ENCODE measurements around the gene WASHC4.
"Not testable (repeated sequence)": the region's sequence is repeated elsewhere in the genome, so short reads cannot be mapped to it uniquely, and the experiment has no call there.

The WASHC4 gene

DNA sequence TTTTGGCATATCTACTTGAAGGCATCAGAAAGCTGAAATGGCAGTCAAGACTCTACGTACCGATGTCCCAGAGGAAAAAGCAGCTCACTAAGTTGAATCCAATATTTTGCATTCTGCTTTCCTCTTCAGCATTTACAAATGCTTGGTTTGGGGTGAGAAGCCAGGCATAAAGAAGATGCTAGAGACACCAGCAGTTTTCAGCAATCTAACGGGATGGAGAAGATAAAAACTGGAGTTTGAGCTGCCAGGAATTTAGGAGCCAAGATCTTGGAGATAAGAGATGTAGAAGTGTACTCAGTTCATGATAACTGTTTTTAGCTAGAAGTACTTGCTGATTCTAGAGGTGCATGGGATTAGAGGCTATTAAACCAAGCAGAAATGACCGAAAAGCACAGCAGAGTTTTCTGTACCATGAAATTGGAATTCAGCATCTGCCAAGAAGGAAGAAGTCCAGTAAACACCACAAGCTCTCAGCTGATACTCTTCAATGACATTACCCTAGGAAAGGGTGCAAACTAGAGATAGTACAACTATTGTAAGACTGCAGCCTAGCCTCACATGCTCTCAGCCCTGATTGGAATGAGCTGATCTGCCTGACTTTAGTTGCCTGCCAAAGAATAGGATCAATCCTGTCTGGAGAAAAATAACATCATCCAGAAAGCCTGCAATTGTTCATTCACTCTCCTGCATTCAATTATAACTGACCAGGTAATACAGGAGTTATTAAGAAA, 15.9 kb upstream of the WASHC4 start:
- no peak for DNase-seq

DNA sequence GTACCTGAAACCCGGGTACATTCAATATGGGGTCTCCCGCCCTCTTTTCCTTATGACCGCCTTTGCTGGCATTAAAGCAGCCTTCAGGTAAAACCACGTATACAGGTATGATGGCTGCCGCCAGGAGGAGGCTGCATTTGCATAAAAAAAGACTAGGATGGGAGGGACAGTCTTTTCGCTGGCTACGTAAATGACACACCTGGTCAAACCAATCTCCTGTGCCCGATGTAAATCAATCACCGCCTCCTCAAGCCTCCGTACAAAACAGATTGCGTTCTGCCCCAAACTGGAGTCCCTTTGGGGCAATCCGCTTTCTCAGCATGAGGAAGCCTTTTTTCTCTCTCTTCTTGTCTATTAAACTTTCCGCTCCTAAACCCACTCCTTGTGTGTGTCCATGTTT, 15.2 kb upstream of the WASHC4 start:
- no peak for DNase-seq

DNA sequence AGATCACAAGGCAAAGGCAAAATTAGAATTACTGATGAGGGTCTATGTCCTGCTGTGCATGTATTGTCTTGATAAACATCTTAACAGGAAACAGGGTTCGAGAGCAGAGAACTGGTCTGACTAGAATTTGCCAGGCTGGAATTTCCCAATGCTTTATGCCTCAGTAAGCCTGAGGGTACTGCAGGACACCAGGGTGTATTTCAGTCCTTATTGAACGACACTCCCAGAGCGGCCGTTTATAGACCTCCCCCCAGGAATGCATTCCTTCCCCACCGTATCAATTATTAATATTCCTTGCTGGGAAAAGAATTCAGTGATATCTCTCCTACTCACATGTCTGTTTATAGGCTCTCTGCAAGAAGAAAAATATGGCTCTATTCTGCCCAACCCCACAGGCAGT, 12.2 kb upstream of the WASHC4 start:
- not testable (repeated sequence) for DNase-seq

DNA sequence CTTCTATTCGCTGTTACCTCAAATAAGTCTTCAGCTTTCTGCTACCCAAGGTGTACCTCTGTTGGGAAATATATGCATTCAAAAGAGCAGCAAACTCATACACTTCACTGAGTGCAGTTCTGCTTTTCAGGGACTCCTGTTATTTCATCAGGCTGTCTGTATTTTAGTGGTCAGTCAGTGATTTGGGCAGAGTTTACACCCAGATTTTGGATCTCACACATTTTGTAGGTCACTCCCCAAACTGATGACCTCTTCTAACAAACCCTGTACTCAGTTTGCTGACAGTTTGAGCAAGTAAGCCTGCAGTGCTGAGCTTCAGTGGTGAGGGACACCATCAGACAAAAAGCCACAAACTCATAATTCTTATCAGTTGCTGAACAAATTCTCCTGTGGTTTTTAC, 8.2 kb upstream of the WASHC4 start:
- peak; percentile 21 for DNase-seq

DNA sequence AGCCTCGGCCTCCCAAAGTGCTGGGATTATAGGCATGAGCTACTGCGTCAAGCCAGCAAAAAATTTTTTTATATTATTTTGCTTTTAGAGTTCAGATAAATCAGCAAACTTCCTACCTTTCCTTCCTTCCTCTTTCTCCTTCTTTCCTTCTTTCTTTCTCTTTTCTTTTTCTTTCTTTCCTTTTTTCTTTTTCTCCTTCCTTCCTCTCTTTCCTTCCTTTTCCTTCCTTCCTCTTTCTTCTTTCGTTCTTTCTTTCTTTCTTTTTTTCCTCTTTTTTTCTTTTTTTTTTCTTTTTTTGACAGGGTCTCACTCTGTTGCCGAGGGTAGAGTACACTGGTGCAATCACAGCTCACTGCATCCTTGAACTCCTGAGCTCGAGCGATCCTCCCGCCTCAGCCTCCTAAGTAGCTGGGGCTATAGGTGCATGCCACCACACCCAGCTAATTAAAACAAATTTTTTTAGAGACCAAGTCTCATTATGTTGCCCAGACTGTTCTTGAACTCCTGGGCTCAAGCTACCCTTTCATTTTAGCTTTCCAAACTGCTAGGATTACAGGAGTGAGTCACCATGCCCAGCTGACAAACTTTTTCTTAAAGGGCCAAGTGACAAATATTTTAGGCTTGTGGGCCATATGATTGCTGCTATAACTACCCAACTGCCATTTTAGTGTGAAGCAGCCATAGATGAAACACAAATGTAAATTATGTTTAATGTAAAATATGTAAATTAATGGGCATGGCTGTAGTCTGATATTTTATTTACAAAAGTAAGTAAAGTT, 7.1 kb upstream of the WASHC4 start:
- DNase-seq = peak; percentile 57

DNA sequence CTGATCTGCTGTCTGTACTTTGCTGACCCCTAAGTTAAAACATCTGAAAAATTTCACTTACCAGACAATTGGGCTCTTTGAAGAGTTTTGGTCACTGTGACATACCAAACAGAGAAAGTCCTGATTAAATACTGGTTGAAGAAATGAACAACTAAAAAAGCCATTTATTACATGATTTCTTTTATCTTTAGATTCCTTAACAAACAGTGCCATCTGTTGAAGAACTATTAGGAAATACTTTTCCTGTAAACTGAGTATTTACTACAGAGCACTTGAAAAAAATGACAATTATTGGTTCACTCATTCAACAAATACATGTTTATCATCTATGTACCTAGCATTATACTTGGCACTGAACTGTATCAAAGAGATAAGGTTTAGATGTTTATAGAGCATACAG, 6.5 kb upstream of the WASHC4 start:
- DNase-seq = peak; percentile 12

DNA sequence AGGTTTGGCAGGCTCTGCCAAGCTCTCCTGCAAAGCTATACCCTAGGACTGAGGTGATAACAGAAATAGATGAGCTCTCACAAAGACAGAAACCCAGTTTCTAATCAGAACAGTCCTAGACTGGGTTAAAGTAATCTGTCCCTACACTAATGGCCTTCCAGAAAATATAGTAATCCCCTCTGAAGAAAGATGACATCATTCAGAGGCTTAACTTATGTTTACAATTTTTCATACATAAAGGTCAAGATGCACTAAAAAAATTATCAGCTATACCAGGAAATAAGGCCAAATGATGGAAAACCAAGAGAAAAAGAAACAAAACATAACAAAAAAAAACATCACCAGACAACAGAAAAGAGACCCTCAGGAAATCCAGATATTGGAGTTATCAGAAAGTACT, 4.9 kb upstream of the WASHC4 start:
- DNase-seq = no peak

DNA sequence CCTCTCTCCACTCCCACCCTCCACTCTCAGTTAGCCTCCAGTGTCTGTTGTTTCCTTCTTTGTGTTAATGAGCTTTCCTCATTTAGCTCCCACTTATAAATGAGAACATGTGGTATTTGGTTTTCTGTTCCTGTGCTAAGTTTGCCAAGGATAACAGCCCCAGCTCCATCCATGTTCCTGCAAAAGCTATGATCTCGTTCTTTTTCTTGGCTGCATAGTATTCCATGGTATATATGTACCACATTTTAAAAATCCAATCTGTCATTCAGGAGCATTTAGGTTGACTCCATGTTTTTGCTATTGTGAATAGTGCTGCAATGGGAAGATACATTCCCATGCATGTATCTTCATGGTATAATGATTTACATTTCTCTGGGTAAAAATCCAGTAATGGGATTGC, 2.8 kb upstream of the WASHC4 start:
- DNase-seq = no peak

DNA sequence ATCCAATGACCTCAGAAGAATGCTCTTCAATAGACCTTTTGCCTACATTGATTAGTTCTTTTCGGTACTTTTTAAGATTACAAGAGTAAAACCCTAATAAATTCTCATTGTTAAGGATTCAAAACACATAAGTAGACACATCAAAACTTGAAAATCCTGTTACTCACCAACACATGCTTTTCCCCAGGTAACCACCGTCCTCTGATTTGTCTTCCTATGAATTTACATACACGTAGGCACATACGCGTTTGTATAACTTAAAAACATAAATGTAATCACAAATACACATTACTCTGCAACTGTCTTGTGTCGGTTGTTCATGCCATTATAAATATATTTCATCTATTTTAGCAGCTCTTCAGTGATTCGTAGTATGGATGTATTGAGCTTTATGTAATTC, 910 bp upstream of the WASHC4 start:
- no peak for DNase-seq

DNA sequence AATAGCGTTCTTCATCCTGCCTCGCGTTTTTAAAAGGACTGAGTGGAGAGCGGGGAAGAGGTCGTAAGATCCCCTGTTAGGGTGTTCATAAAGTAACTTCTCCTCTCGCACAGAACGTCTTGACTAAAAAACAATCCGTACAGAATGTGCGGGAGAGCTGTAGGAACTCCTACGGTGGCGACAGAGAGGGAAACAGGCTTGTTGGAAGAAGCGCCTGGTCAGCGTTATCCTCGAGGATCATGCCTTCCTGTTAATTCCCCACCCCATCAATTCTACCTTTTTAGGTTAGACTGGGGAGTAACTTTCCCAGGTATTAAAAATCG, 399 bp upstream of the WASHC4 start:
- DNase-seq = no peak

DNA sequence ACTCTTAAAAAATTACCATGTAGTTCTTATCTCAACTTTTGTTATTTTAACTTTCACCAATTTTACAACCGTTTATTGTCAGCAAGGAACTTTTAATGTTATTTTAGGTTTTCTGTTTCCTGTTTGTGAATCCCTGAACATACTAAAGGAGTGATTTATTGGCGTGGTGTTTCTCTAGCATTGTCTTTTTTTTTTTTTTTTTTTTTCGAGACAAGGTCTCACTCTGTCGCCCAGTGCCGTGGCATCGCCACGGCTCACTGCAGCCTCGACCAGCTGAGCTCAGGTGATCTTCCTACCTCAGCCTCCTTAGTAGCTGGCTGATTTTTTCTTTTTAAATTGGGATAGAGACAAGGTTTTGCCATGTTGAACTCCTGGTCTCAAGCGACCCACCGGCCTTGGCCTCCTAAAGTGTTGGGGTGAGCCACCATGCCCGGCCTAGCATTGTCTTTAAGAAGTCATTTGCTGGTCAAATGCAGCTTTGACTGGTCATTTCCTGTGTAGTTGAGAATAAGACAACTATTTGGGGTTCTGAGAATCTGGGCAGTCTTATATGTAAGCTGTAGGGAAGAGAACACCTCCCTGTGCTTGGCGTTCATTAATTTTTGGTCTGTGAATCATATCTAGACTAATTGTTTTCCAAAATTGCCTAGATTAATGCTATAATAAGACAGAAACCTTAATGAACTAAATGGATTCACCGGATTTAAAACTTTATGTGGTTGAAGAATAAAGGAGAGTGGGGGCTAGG, 2.1 kb downstream of the WASHC4 start:
- peak; percentile 15 for DNase-seq

DNA sequence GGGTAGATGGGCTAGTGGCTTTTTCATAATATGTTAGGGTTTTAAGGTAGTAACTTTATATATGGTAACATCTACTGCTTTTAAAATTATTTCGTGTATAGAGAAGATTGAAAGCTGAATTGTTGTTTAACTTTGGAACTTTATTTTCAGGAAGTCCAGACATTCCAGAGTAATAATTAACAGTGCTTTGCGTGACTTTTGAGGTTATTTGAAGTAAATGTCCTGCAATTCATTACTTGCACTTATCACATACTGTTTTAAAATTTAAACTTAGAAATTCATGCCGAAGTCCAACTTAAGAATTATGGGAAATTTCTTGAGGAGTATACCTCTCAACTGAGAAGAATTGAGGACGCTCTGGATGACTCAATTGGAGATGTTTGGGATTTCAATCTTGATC, 3.3 kb downstream of the WASHC4 start:
- DNase-seq = no peak

DNA sequence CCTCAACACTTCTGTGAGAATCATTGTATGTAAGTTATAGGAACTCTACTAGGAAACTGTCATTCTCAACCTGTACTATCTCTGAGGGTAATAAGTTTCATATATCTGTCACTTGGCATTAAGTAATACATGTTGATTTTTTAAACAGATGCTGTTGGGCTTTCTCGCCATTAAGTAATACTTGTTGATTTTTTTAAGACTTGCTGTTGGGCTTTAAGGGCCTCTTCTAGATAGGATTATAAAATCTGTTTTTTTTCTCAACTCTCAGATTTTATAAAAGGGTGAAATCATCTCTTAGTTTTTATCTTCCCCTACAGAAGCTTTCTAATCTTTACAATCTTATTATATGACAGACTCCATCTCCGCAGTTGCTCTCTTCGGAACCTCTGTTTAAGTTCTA, 5.6 kb downstream of the WASHC4 start:
- no peak for DNase-seq

DNA sequence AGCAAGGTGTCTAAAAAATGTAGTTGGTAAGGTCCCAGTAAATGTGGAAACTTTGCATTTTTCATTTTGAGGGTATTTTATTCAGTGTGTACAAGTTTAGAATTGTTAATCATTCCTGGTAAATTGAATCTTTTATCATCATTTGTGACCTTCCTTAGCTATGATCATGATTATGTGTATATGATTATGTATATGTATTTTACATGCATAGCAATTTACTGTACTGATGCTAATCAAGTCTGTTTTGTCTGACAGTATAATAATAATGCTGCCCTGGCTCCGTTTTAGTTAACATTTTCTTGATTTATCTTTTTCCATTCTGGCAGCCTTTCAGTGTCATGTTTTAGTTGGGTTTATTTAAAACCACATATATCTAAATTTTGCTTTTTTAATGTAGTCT, 9.4 kb downstream of the WASHC4 start:
- no peak for DNase-seq

DNA sequence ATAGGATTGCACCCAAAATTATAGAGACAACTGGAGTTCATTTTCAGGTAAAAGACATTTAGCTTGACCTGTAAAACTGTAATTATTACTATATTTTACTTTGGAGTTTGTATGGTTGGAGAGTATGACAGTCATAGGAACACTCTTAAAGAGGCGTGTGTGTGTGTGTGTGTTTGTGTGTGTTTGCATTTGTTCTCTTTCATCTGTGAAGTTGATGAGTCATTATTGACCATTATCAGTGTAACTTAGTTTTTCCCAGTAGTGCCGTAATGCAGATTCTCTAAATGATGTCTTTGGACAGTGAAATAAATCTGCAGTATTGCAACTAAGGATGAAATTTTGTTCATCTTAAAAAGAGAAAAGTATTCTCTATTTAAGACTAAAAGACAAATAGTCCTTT, 13.0 kb downstream of the WASHC4 start:
- no peak for DNase-seq

DNA sequence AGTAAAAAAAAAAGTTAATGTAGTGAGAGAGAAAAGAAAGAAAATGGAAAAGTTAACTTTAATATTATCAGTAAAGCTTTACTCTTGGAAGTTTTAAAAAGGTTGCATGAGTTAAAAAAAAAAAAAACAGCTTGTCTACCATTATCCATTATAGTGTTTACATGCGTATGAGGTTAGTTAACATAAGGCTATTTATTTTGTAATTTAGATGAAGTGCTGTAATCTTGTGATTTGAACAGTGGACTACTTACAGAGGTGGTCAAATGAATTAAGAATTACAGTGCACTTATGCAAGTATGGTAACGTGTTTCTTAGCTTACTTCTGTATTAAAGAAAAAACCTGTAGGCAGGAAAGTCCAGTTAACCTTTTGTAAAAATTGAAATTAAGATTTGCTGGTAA, 30.7 kb downstream of the WASHC4 start:
- DNase-seq = no peak

DNA sequence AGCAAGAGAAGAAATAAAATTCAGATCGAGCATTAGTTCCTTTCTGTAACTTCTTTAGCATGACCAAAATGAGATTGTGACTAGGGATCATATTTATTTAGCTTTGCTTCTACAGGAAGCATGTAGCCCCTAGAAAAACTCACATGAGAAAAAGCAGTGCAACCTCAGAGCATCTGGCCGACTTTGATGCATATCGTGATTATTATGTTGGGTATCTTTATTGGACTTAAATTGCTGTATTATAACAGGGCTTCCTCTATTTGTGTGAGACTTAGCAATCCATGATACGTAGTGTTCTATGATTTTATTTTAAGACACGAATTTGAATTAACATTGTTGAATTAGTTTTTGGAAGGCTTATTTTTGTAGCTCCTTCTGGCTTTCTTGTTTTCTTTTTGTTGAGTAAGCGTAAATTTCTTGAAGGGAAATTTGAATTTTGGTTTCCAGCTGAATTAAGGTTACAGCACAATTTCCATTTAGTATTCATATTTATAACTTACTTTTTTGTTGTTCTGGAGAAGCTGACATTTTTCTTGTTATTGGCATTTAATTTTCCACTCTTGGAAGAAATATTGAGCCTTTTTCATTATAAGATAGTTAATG, 33.9 kb downstream of the WASHC4 start:
- DNase-seq = no peak

DNA sequence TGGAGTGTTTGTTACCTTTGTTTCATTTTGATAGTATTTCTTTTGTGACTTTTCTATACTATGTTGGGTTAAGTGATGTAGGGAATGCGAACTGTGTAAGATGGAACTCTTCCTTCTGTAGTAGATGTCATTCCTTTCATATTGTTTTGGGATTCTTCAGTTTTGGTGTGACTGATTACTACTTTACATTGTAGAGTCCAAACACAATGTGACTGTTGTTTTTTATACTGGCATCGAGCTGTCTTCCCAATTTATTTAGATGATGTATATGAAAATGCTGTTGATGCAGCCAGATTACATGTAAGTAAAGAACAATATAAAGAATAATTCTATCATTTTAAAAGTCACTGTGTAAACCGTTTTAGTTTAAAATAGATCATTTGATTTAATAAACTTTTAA, 34.7 kb downstream of the WASHC4 start:
- DNase-seq = no peak

DNA sequence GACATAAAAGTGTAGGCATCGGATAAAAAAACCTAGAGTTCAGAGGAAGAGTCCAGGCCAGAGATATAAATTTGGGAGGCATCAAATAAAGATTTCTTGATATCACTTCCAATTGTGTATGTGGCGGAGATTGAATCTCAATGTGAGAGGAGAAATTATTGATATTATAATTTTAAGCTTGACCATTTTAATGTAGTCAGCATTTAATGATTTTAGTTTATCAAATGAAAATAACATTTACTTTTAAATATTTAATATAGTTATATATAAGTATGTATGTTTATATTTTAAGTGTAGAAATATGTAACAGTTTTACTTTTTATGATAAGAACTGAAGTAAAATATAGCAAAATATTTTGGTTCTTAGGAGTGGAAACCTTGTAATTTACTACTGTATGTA, 48.7 kb downstream of the WASHC4 start:
- no peak for DNase-seq

DNA sequence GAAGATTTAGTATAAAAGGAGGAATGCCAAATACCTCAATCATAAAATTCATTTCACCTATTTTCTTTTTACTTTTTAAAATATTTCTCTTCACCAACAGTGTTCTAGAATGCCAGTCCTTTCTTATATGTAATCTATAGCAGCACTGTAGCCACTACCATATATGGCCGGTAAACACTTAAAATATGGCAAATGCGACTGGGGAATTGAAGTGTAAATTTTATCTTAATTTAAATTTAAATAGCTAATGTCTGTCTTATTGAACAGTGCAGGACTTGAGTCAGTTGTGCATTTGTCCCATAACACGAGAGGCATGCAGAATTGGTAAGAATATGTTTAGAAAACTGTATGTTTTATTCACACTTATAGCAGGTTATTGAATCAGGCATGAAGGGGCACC, 50.1 kb downstream of the WASHC4 start:
- DNase-seq = no peak

DNA sequence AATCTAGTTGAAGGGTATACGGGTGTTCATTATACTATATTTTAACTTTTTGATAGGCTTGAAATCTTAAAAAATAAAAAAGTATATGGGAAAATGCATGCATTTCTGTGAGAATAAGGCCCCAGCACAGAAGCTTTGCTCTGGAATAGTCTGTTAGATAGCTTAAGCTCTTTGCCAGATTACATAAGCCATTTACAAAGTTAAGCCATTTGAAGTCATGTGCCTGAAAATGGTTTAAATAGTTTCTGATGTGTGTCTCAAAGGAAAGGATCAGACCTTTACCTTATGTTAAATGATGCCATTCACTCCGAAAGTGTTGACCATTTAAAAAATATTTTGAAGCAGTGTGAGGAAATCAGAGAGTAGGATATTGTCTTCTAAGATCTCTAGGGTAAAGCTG, 51.3 kb downstream of the WASHC4 start:
- DNase-seq = no peak

DNA sequence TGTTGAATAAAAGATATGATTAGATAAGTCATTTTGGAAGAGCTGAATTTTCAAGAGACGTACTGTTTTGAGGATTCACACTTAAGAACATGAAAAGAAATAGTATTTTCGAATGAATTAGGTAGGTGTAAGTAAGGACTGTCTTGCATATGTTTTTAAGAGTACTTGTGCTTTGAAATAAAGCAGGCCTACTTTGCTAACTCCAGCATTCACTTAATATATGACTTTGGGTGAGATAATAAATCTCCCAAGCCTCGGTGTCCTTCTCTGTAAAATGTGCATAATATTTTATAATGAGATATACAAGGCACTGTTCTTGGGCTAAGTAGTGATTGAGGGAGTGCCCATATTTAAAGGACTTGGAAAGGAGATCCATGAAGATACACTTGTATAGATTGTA, 54.6 kb downstream of the WASHC4 start:
- no peak for DNase-seq

DNA sequence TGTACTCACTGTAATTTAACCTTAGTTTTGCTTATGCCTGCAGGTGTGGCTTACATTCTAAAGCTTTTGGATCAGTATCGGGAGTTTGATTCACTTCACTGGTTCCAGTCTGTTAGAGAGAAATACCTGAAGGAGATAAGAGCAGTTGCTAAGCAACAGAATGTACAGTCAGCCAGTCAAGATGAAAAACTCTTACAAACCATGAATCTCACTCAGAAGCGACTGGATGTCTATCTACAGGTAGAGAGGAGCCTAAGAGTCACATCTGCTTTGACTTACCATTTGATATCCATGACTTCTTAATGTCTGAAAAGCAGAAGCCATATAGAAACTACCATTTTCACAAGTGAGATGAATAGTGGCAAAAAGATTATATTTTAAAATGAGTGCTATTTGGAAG, 56.5 kb downstream of the WASHC4 start:
- DNase-seq = no peak

DNA sequence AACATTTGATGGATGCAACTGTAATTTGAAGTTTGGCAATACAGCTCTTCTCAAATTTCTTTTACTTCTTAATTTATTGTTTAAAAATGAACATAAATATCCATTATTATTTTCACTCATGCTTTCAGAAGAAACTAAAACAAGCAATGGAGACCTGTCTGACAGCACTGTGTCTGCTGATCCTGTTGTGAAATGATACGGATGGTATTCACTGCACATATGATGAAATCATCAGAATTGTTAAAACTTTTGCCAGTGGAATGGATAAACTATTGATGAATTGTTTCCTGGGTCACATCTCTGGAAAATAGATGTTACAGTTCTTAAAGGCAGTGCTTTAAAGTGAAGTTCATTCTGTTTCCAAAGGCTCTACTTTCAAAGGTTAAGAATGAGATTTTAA, 59.2 kb downstream of the WASHC4 start:
- no peak for DNase-seq

All from suppressor macrophage treated with lipopolysaccharide for 4 hours (primary cell).